GM12892 (cell line): ENCODE measurements around the gene RFTN1.

Experiments
- POLR2A ChIP-seq: IDR thresholded peaks from 2 replicates; pipeline ENCODE4 v1.6.1; 2011; ENCODE audit warnings: low read depth, low read length, control low read depth
- POLR2AphosphoS5 ChIP-seq: IDR thresholded peaks from 2 replicates; pipeline ENCODE4 v1.6.1; 2011; ENCODE audit warnings: low read depth, low read length, control low read depth
- TAF1 ChIP-seq: IDR thresholded peaks from 2 replicates; pipeline ENCODE4 v1.6.1; 2011; ENCODE audit warnings: low read depth, mild to moderate bottlenecking, control low read depth, low read length, borderline replicate concordance

DNA sequence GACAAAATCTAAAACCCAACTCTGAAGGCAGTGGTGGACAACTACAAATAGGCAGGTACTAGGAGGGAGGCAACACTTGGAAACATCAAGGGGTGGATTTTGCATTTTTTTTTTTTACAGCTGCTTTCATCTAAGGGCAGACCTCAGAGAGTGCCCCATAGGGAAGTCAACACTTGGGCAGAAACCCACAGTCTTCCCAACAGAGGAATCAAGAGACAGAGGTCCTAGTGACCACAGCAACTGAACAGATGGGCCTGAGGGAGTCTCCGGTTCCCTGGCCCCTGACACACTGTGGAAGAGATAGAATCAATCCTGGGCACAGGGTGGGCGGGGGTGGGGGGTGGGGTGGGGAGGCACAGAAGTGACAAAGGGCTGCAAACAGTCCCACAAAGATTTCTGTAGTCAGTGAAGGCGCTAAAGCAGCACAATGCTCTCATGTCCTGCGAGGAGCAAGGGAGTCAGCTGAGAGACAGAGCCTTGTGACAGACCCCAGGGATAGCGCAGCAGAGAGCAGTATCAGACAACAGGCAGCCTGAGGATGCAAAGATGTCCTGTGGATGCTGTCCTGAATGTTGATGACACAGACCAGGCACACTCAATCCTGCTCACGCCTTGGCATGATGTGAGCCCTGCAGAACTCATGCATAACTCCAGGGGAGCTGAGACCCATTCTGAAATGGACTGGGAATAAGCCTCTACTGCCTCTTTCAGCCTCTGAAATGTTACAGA is 6.9 kb upstream of the RFTN1 start:
- TF ChIP-seq POLR2A, result peak; percentile 79
- peak; percentile 92 for TF ChIP-seq POLR2AphosphoS5
- no peak for TF ChIP-seq TAF1
